Suprapubic skin (tissue), 3 donors: Measurements from ENCODE around the gene WDR54.

Experiments used
- CTCF ChIP-seq, 2 donors: fragments of 200-600 bp in 1 of 2; fragments of 450-650 bp in 1 of 2; sonication (generic) in 1 of 2; IDR thresholded peaks; one replicate each; pipeline ENCODE4 v1.5.1; 2016 to 2019; ENCODE audit warnings: antibody characterized with exemption in 2 of 2, mild to moderate bottlenecking in 1 of 2, moderate library complexity in 1 of 2
- EP300 ChIP-seq: sonication (generic); formaldehyde crosslinking; IDR thresholded peaks from one replicate; pipeline ENCODE4 v1.6.1; 2017; ENCODE audit warnings: antibody characterized with exemption
- POLR2A ChIP-seq, 2 donors: fragments of 450-650 bp; IDR thresholded peaks; one replicate each; pipeline ENCODE4 v1.6.1; 2017; ENCODE audit warnings: antibody characterized with exemption in 2 of 2, mild to moderate bottlenecking in 2 of 2, moderate library complexity in 2 of 2

GRCh38 chr2:74454654-74455511, 33.4 kb downstream of the WDR54 start, which contains the start of gene INO80B:
- TF ChIP-seq POLR2A (IDR thresholded peaks at IDR 0.05), result no peak
- no peak for TF ChIP-seq CTCF (IDR thresholded peaks at IDR 0.05)
- no peak for TF ChIP-seq EP300
